Endodermal cell (in vitro differentiated cells): ENCODE data around the gene KDM7A. TPM values are rescaled to one million over a fixed set of nuclear protein-coding genes. Genes with fewer than 3 reads are reported as not detected.

Experiments used
- DNase-seq: peaks from one replicate; pipeline ENCODE4 v3.0.0-alpha.2; 2017
- H3K27ac ChIP-seq: 2 replicates; pipeline ENCODE4 v1.5.1; 2013; ENCODE audit warnings: mild to moderate bottlenecking, low read depth, low read length, moderate library complexity
- H3K27me3 ChIP-seq: 2 replicates; pipeline ENCODE4 v1.6.1; 2013; ENCODE audit warnings: mild to moderate bottlenecking, low read length, moderate library complexity; ENCODE audit not compliant: insufficient read depth, control insufficient read depth, poor library complexity, severe bottlenecking
- H3K36me3 ChIP-seq: 2 replicates; pipeline ENCODE4 v1.7.0; 2013; ENCODE audit warnings: mild to moderate bottlenecking, low read length, moderate library complexity; ENCODE audit not compliant: control insufficient read depth, insufficient read depth
- H3K4me1 ChIP-seq: one replicate; pipeline ENCODE4 v1.7.0; 2013; ENCODE audit warnings: low read length; ENCODE audit not compliant: control insufficient read depth, insufficient read depth
- H3K4me3 ChIP-seq: 2 replicates; pipeline ENCODE4 v1.5.1; 2013; ENCODE audit warnings: mild to moderate bottlenecking, low read length, moderate library complexity
- H3K9ac ChIP-seq: 2 replicates; pipeline ENCODE4 v1.6.1; 2013; ENCODE audit warnings: mild to moderate bottlenecking, low read length, moderate library complexity; ENCODE audit not compliant: poor library complexity, severe bottlenecking; ENCODE audit errors: extremely low read depth
- H3K9me3 ChIP-seq: 2 replicates; pipeline ENCODE4 v1.6.1; 2013; ENCODE audit warnings: mild to moderate bottlenecking, low read length, moderate library complexity; ENCODE audit not compliant: control insufficient read depth
- H3K27ac Mint-ChIP-seq: 2 replicates; pipeline ENCODE4 v1.8.0; 2020; ENCODE audit warnings: mixed read lengths
- H3K27me3 Mint-ChIP-seq: 2 replicates; pipeline ENCODE4 v1.8.0; 2021; ENCODE audit warnings: mild to moderate bottlenecking, mixed read lengths; ENCODE audit not compliant: insufficient read depth
- H3K36me3 Mint-ChIP-seq: 2 replicates; pipeline ENCODE4 v1.8.0; 2020; ENCODE audit warnings: low read depth, mixed read lengths
- H3K4me1 Mint-ChIP-seq: 2 replicates; pipeline ENCODE4 v1.8.0; 2020; ENCODE audit warnings: mixed read lengths
- H3K4me3 Mint-ChIP-seq: 2 replicates; pipeline ENCODE4 v1.8.0; 2020; ENCODE audit warnings: mild to moderate bottlenecking, moderate library complexity, mixed read lengths
- H3K9me3 Mint-ChIP-seq: 2 replicates; pipeline ENCODE4 v1.8.0; 2020; ENCODE audit warnings: mild to moderate bottlenecking, mixed read lengths
- WGBS, 2 experiments: methylation state at CpG; one replicate each; pipeline versions ENCODE4 v1.1.5 to v1.1.7; 2013; ENCODE audit warnings: missing lambda C conversion rate in 2 of 2, mixed read lengths in 1 of 2; ENCODE audit not compliant: insufficient coverage in 1 of 2, insufficient read length in 1 of 2; 5-methylcytosine and 5-hydroxymethylcytosine counted together
- total RNA-seq, 2 donors: library from RNA; stranded (reverse); fragmentation: NEBNext Ultra II Directional in 1 of 2; extraction: Animal tissue kit (Norgen Biotek cat#: 25700) in 1 of 2; gene quantifications; 2 replicates in 1 of 2; 3 replicates in 1 of 2; pipeline ENCODE4 v1.2.1, GENCODE V29; 2021
- TF ChIP-seq, protein P1 (sequence below): fragments of 200-600 bp; sonication (generic); conservative IDR thresholded peaks from 2 replicates; pipeline ENCODE4 v1.5.0; 2021; ENCODE audit warnings: antibody characterized with exemption, mild to moderate bottlenecking

KDM7A gene
- total RNA-seq, 2 donors from 2014 or later = 22.9 to 24.5 TPM

DNA sequence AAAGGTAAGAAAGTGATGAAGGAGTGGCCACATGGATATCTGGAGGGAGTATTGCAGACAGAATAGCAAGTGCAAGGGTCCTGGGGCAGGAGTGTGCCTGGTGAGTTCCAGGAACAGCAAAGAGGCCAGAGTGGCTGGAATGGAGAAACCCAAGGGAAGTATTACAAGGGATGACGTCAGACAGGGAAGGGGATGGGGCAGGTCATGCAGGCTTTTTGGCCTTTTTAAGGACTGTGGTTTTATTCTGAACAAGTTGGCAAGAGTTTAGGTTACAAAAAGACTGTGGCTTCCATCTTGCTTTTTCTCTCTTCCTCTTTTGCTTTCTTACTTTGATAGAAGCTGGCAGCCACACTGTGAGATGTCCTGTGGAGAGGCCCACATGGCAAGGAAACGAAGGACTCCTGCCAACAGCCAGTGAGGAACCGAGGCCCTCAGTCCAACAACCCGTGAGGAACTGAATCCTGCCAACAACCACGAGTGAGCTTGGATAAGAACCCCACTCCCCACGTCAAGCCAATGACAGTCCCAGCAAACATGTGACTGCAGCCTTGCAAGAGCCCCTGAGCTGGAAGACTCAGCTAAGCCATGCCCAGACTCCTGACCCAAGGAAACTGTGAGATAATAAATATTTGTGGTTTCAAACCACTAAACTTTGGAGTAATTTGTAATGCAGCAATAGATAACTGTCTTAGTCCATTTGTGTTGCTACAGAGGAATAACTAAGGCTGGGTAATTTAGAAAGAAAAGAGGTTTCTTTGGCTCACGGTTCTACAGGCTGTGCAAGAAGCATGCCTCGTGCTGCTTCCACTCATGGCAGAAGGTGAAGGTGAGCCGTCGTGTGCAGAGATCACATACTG is 19.8 kb upstream of the KDM7A start:
- 91 to 92% methylated on average over 6 to 10 of the region's 10 CpGs for WGBS, 2 experiments
- no peaks in the 10 kb centered on the region for H3K36me3 Mint-ChIP-seq
- H3K4me3 Mint-ChIP-seq = no peak overlapping the region
- Histone ChIP-seq H3K9me3 (no peaks in the 10 kb centered on the region), H3K4me1 (no peaks in the 10 kb centered on the region), H3K27ac (no peak overlapping the region), H3K27me3 (no peaks in the 10 kb centered on the region), H3K9ac (no peak overlapping the region), H3K36me3 (no peaks in the 10 kb centered on the region), H3K4me3 (no peak overlapping the region)
- peaks cover 2% of the 10 kb centered on the region for H3K27me3 Mint-ChIP-seq
- TF ChIP-seq, protein P1, sequence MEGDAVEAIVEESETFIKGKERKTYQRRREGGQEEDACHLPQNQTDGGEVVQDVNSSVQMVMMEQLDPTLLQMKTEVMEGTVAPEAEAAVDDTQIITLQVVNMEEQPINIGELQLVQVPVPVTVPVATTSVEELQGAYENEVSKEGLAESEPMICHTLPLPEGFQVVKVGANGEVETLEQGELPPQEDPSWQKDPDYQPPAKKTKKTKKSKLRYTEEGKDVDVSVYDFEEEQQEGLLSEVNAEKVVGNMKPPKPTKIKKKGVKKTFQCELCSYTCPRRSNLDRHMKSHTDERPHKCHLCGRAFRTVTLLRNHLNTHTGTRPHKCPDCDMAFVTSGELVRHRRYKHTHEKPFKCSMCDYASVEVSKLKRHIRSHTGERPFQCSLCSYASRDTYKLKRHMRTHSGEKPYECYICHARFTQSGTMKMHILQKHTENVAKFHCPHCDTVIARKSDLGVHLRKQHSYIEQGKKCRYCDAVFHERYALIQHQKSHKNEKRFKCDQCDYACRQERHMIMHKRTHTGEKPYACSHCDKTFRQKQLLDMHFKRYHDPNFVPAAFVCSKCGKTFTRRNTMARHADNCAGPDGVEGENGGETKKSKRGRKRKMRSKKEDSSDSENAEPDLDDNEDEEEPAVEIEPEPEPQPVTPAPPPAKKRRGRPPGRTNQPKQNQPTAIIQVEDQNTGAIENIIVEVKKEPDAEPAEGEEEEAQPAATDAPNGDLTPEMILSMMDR = no peak
- H3K9me3 Mint-ChIP-seq = peaks cover 3% of the 10 kb centered on the region
- DNase-seq = no peak
- H3K4me1 Mint-ChIP-seq = no peaks in the 10 kb centered on the region
- no peak overlapping the region for H3K27ac Mint-ChIP-seq

DNA sequence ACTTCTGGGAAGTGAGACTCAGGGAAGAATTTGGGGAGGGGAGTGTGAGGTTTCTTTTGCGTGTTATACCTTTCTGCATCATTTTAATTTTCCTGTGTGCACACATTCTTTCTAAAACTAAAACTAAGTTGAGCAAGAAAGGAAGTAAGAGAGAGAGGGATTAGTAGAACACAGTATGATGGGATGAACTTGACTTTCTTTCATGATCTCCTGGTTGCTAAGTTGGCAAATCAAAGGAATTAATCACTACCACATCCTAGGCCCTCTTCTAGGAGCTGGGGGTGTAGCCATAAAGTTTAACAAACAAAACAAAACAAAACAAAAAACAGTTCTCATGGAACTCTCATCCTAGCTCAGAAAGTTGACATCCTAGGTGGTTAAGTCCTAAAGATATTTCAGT is 19.1 kb upstream of the KDM7A start:
- Mint-ChIP-seq H3K36me3 (no peaks in the 10 kb centered on the region), H3K9me3 (peaks cover 3% of the 10 kb centered on the region), H3K4me1 (no peaks in the 10 kb centered on the region), H3K27me3 (peaks cover 2% of the 10 kb centered on the region), H3K4me3 (no peak overlapping the region), H3K27ac (no peak overlapping the region)
- Histone ChIP-seq H3K27ac (no peak overlapping the region), H3K36me3 (no peaks in the 10 kb centered on the region), H3K4me1 (no peaks in the 10 kb centered on the region), H3K9me3 (no peaks in the 10 kb centered on the region), H3K4me3 (no peak overlapping the region), H3K27me3 (no peaks in the 10 kb centered on the region), H3K9ac (no peak overlapping the region)
- no peak for DNase-seq
- TF ChIP-seq, protein P1 = no peak
- WGBS, 2 experiments = 100% methylated on average over 1 of the region's 1 CpG; no CpG with 5 or more reads in 1 of the 2 experiments

DNA sequence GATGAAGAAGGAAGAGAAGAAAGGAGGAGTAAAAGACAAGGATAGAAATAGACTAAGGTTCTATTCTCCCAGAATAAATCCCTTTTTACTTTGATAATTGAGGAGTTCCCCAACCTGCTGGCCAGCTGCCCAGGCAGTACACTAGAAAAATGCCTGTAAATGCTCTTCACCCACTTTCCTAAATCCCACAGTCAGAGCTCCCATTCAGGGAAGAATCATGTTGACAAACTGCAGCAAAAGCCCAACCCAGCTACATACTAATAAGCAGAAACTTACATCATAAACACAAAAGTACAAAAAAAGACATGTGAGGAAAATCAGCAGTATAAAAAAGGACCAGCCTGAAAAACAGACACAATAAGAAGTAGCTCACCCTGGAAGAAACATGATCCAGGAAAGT is 15.8 kb upstream of the KDM7A start:
- Histone ChIP-seq H3K36me3 (no peaks in the 10 kb centered on the region), H3K27me3 (no peaks in the 10 kb centered on the region), H3K4me3 (no peak overlapping the region), H3K27ac (no peak overlapping the region), H3K4me1 (no peaks in the 10 kb centered on the region), H3K9ac (no peak overlapping the region), H3K9me3 (no peaks in the 10 kb centered on the region)
- Mint-ChIP-seq H3K4me3 (no peak overlapping the region), H3K9me3 (peaks cover 3% of the 10 kb centered on the region), H3K36me3 (no peaks in the 10 kb centered on the region), H3K4me1 (no peaks in the 10 kb centered on the region), H3K27me3 (peaks cover 5% of the 10 kb centered on the region), H3K27ac (no peak overlapping the region)
- TF ChIP-seq, protein P1 = no peak
- no peak for DNase-seq
